ENCODE data around the gene SYT3.

SYT3 gene

DNA sequence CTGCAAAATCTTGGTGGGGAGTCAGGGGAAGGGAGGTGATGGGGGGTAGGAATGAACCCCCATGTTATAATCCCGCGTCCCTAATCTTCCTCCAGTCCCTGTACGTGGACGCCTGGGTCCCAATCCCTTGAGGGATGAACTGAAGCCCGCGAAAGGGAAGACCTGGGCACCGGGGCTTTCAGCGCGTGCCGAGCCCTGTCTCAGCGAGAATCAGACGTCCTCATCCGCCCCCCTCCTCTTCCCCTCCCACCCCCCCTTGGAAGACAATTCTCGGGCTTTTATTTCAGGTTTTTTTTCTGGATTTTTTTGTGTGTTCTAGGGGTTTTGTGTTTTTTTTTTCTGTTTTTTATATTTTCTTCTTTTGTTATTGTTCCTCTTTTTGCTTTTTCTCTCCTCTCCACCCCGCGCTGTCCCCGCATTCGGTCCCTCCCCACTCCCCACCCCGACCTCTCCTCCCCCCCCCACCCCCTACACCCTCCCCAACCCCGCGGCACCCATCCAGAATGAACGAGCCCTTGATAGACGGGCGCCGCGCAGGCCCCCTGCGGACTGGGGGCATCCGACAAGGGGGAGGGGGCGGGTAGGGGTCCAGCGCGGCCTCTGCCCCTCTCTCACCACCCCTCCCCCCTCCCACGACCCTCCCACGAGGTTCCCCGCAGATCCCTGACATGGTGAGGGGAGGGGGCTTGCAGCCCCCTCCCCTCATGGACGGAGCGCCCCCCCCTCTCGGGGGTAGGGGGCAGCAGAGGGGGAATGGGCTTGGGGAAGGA lies 19.8 kb upstream of the SYT3 start:
- Histone ChIP-seq H3K4me3 (peak overlapping the region; percentile 59 to 77 (median 68)), H3K4me2 (peak overlapping the region; percentile 91 to 100 (median 95)), H3K27ac (peak overlapping the region in 7 of 11 experiments; percentile 42 to 91 (median 73); a peak in 11 of 22 replicates), H3K4me1 (peaks cover 15 to 55% (median 44%) of the 10 kb centered on the region in 10 experiments), H4K20me1 (peaks cover 0 to 48% (median 5%) of the 10 kb centered on the region in 11 experiments; a peak in 11 of 22 replicates), H3K9me3 (replicated peaks in 1 of 11) (peaks cover 5 to 21% (median 12%) of the 10 kb centered on the region in 11 experiments; a peak in 21 of 22 replicates), H3K9ac (peak overlapping the region in 9 of 11 experiments; percentile 64 to 83 (median 79); a peak in 17 of 22 replicates), H3K36me3 (0 out of 22 replicates have a peak, but pooled peaks cover 0 to 5% (median 0%) of the 10 kb centered on the region in 11 experiments), H3K27me3 (no peaks in the 10 kb centered on the region; a peak in 2 of 22 replicates)
- no peak for TF ChIP-seq Cebpa-rat (IDR thresholded peaks at IDR 0.05)

DNA sequence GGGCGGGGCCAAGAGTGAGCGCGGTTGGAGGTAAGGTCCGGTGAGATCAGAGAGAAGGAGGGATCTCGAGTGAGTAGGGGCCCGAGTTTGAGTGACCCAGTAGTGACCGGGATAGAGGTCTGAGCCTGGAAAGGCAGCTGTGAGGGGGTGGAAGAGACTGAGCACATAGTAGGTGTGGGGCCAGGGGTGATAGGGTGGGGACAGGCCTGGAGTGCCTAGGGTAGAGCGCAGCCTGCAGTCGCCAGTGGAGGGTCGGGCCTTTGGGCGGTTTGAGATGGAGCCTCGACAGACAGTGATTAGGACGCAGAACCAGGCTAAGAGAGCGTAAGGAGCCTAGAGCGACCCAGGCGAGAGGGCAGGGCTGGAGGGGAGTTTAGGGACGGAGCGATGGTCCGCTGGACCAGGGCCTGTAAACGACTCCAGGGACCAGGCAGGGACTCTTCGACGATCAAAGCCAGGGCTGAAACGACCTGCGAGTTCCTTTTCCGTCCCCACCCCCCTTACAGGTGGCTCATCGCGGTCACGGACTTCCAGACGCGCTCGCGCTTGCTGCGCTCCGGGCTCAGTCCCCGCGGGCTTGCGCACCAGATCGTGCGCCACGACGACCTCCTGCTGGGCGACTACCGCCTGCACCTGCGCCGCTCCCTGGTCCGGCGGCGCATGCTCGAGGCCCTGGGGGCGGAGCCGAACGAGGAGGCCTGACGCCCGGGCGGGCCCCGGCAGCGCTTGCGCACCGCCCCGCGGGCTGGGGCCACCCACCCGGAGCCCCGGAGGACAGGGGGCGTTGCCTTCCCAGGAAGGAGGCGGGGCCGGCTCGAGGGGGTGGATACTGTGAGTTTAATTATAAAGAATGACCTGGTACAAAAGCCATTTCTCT lies 19.0 kb upstream of the SYT3 start:
- Histone ChIP-seq H3K9me3 (replicated peaks in 1 of 11) (peaks cover 5 to 18% (median 12%) of the 10 kb centered on the region in 11 experiments; a peak in 21 of 22 replicates), H3K27ac (peak overlapping the region; percentile 69 to 91 (median 79)), H3K36me3 (0 out of 22 replicates have a peak, but pooled peaks cover 0 to 5% (median 0%) of the 10 kb centered on the region in 11 experiments), H3K4me1 (peaks cover 15 to 53% (median 44%) of the 10 kb centered on the region in 10 experiments), H4K20me1 (peaks cover 0 to 40% (median 5%) of the 10 kb centered on the region in 11 experiments; a peak in 11 of 22 replicates), H3K4me2 (peak overlapping the region; percentile 91 to 100 (median 95)), H3K27me3 (no peaks in the 10 kb centered on the region), H3K9ac (peak overlapping the region; percentile 64 to 92 (median 81)), H3K4me3 (peak overlapping the region; percentile 59 to 77 (median 68))
- no peak for TF ChIP-seq Cebpa-rat (IDR thresholded peaks at IDR 0.05)

DNA sequence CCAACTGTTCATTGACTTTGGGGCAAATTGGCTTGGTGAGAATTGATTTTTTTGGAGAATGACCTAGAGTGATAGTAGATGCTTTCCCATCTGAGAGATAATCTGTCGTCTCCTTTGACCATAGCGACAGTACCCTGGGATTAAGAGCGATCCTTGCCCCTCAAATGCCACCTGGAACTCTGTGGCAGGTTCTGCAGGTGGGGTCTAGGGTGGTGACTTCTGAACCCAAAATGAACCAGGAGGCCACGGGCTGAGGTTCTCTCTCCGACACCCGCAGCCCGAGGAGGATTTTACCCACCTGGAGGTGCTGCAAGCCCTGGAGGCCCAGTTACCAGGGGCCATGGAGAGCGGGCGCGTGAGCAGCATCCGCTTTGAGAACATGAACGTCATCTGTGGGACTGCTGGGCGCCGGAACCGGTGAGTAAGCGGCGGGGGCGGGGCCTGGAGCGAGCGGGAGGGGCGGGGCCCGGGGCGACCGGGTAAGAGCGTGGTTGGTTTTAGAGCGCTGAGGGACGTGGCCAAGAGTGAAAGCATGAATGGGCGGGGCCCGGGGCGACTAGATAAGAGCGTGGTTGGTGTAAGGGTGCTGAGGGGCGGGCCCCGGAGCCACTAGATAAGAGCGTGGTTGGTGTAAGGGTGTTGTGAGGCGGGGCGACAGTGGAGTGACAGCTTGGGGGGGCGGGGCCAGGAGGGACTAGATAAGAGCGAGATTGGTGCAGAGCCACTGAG lies 18.2 kb upstream of the SYT3 start:
- Histone ChIP-seq H3K9ac (peak overlapping the region; percentile 64 to 89 (median 81); a peak in 21 of 22 replicates), H3K9me3 (replicated peaks in 1 of 11) (peaks cover 5 to 18% (median 12%) of the 10 kb centered on the region in 11 experiments; a peak in 21 of 22 replicates), H3K27me3 (no peaks in the 10 kb centered on the region), H3K4me2 (peak overlapping the region; percentile 91 to 100 (median 98)), H3K36me3 (0 out of 22 replicates have a peak, but pooled peaks cover 0 to 5% (median 0%) of the 10 kb centered on the region in 11 experiments), H4K20me1 (peaks cover 0 to 32% (median 3%) of the 10 kb centered on the region in 11 experiments; a peak in 11 of 22 replicates), H3K27ac (peak overlapping the region; percentile 69 to 93 (median 84)), H3K4me1 (peaks cover 15 to 47% (median 40%) of the 10 kb centered on the region in 10 experiments), H3K4me3 (peak overlapping the region; percentile 59 to 77 (median 68))
- no peak for TF ChIP-seq Cebpa-rat (IDR thresholded peaks at IDR 0.05)

DNA sequence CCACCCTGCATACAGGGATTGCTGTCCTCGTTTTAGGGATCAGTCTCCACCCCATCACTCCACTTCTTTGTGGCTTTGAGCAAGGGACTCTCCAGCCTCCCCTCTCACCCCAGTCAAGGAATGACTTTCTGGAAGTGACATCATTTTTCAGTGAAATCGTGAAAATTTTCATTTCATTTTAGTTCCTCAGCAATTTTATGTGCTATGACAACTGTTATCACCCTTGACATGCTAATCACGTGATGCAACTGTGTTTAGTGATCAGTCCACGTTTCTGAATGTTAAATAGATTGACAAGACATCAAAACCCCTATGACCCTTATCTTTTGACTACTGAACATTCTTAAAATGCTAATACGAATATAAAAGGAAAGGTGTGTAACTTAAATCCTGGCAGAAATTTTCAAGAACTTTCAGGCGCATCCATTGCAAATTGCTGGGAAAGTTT lies 17.6 kb upstream of the SYT3 start:
- Histone ChIP-seq H3K27ac (peak overlapping the region; percentile 69 to 93 (median 84); a peak in 21 of 22 replicates), H3K27me3 (no peaks in the 10 kb centered on the region), H3K4me2 (peak overlapping the region; percentile 77 to 98 (median 92)), H3K4me3 (peak overlapping the region; percentile 47 to 69 (median 56); a peak in 19 of 20 replicates), H3K36me3 (0 out of 22 replicates have a peak, but pooled peaks cover 0 to 5% (median 0%) of the 10 kb centered on the region in 11 experiments), H4K20me1 (peaks cover 0 to 25% (median 2%) of the 10 kb centered on the region in 11 experiments; a peak in 11 of 22 replicates), H3K9ac (peak overlapping the region in 10 of 11 experiments; percentile 62 to 81 (median 76); a peak in 14 of 22 replicates), H3K9me3 (replicated peaks in 1 of 11) (peaks cover 5 to 18% (median 12%) of the 10 kb centered on the region in 11 experiments; a peak in 21 of 22 replicates), H3K4me1 (peaks cover 15 to 47% (median 40%) of the 10 kb centered on the region in 10 experiments)
- TF ChIP-seq Cebpa-rat (IDR thresholded peaks at IDR 0.05) = no peak

DNA sequence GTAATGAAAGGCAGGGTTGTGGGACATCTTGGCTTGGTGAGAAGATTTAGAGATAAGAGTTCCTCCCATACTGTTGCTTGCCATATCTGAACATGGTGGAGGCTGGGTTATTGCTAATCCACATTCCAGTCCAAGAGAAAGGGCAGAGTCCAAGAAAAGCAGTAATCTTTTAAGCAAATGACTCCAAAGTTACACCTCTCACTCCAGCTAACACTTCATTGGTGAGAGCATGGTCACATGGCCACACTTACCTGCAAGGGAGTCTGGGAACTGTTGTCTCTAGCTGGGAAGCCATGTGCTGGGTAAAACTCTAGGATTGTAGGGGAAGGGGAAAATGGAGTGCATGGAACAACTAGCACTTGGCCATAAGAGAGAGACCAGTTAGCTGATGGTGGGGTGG lies 15.2 kb upstream of the SYT3 start:
- no peak overlapping the region for H3K27ac ChIP-seq
- H3K4me3 ChIP-seq = no peak overlapping the region; a peak in 1 of 20 replicates
- no peaks in the 10 kb centered on the region for H3K36me3 ChIP-seq
- H4K20me1 ChIP-seq = peaks cover 0 to 2% (median 0%) of the 10 kb centered on the region in 11 experiments; a peak in 3 of 22 replicates
- peaks cover 5 to 18% (median 12%) of the 10 kb centered on the region in 11 experiments; a peak in 21 of 22 replicates for H3K9me3 ChIP-seq (replicated peaks in 1 of 11)
- no peak for TF ChIP-seq Cebpa-rat (IDR thresholded peaks at IDR 0.05)
- no peaks in the 10 kb centered on the region for H3K27me3 ChIP-seq
- peaks cover 13 to 31% (median 23%) of the 10 kb centered on the region in 10 experiments for H3K4me1 ChIP-seq
- no peak overlapping the region for H3K4me2 ChIP-seq
- H3K9ac ChIP-seq = no peak overlapping the region

DNA sequence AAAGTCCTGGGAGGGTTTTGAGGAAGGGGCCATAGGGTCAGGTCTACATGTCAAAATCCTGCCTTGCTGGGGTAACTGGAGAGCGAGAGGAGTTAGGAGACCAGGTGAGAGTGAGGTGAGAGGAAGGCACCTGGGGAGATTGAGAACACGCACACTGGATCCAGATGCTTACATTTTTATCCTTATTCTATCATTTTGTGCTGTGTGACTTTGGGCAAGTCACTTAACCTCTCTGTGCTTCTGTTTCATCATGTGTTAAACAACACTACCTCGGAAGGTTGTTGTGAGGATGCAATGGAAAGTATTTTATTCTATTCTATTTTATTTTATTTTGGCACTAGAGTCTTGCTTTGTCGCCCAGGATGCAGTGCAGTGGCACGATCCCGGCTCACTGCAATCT lies 13.0 kb upstream of the SYT3 start:
- no peaks in the 10 kb centered on the region for H3K36me3 ChIP-seq
- peaks cover 5 to 18% (median 12%) of the 10 kb centered on the region in 11 experiments; a peak in 21 of 22 replicates for H3K9me3 ChIP-seq (replicated peaks in 1 of 11)
- no peak for TF ChIP-seq Cebpa-rat (IDR thresholded peaks at IDR 0.05)
- no peak overlapping the region for H3K27ac ChIP-seq
- H3K4me2 ChIP-seq = no peak overlapping the region
- H3K4me1 ChIP-seq = peaks cover 16 to 42% (median 32%) of the 10 kb centered on the region in 10 experiments
- no peaks in the 10 kb centered on the region for H4K20me1 ChIP-seq
- no peak overlapping the region for H3K9ac ChIP-seq
- no peaks in the 10 kb centered on the region for H3K27me3 ChIP-seq
- H3K4me3 ChIP-seq = no peak overlapping the region

DNA sequence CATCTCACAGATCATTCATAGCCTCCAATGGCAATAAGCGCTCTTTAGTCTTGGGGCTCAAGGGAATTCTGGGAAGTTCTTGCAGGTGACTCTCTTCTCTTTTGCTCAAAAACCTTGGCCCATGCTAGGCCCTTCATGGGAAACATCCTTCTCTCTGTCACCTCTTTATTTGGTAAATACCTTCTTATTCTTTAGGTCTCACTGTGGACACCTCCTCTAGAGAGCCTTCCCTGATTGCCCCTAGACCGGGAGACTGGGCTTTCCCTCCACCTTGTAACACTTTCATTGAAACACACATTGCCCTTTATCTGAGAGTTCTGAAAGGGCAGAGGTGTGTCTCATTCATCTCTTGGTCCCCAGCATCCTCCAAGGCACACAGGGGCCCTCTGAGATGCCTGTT lies 11.5 kb upstream of the SYT3 start:
- Histone ChIP-seq H3K36me3 (no peaks in the 10 kb centered on the region), H3K9me3 (replicated peaks in 1 of 11) (peaks cover 5 to 17% (median 12%) of the 10 kb centered on the region in 11 experiments; a peak in 21 of 22 replicates), H4K20me1 (no peaks in the 10 kb centered on the region), H3K9ac (no peak overlapping the region), H3K4me3 (no peak overlapping the region), H3K4me2 (no peak overlapping the region), H3K27me3 (no peaks in the 10 kb centered on the region), H3K4me1 (peaks cover 5 to 40% (median 22%) of the 10 kb centered on the region in 10 experiments; a peak in 18 of 20 replicates), H3K27ac (no peak overlapping the region)
- TF ChIP-seq Cebpa-rat (IDR thresholded peaks at IDR 0.05) = no peak
